ENCODE results near the gene RNF169. TPM values are rescaled to one million over a fixed set of nuclear protein-coding genes. Genes with fewer than 3 reads are reported as not detected.

The RNF169 gene
- total and polyA plus RNA-seq, 2 of the 13 experiments (the other 11 are each of a cell fraction or from before 2014, with no cell fraction given): 5.3 to 14.2 TPM

- TF ChIP-seq TEAD3 (CRISPR knock-in tag; optimal IDR thresholded peaks at IDR 0.05; ENCODE audit: borderline replicate concordance): peak; percentile 30
- no peak for TF ChIP-seq FOXA1 (IDR thresholded peaks at IDR 0.05)
- peak; percentile 90 for TF ChIP-seq FOXA1 (CRISPR knock-in tag; IDR thresholded peaks at IDR 0.05)
- no peak for TF ChIP-seq ZNF10 (CRISPR knock-in tag; IDR thresholded peaks at IDR 0.05; ENCODE audit: borderline replicate concordance, low read depth)
- TF ChIP-seq IRF2 (CRISPR knock-in tag; IDR thresholded peaks at IDR 0.05): peak; percentile 52; the same call in 1 of the 2 replicates
- peak; percentile 85 for TF ChIP-seq FOXA3 (CRISPR knock-in tag; IDR thresholded peaks at IDR 0.05)
- no peak for TF ChIP-seq ZNF577 (CRISPR knock-in tag; IDR thresholded peaks at IDR 0.05; ENCODE audit: borderline replicate concordance, low read depth)
- TF ChIP-seq ZNF275 (CRISPR knock-in tag; IDR thresholded peaks at IDR 0.05; ENCODE audit: borderline replicate concordance): no peak
- no peak for TF ChIP-seq NR0B2 (CRISPR knock-in tag; IDR thresholded peaks at IDR 0.05)
- peak; percentile 82; the same call in 1 of the 2 replicates for TF ChIP-seq FOXJ3 (CRISPR knock-in tag; IDR thresholded peaks at IDR 0.05; ENCODE audit: borderline replicate concordance)
- TF ChIP-seq ATF7 (IDR thresholded peaks at IDR 0.05): no peak
- TF ChIP-seq ATF7 (CRISPR knock-in tag; IDR thresholded peaks at IDR 0.05): no peak
- no peak for TF ChIP-seq ZNF317 (CRISPR knock-in tag; IDR thresholded peaks at IDR 0.05)
- no peak for TF ChIP-seq HES4 (CRISPR knock-in tag; IDR thresholded peaks at IDR 0.05; ENCODE audit: borderline replicate concordance)
- no peak for TF ChIP-seq MXD4 (CRISPR knock-in tag; IDR thresholded peaks at IDR 0.05)
- TF ChIP-seq NRL (CRISPR knock-in tag; IDR thresholded peaks at IDR 0.05; ENCODE audit: borderline replicate concordance): no peak
- no peak for TF ChIP-seq ZNF891 (CRISPR knock-in tag; IDR thresholded peaks at IDR 0.05)
- peak; percentile 80; the same call in 1 of the 2 replicates for TF ChIP-seq CEBPB (IDR thresholded peaks at IDR 0.05; ENCODE audit: borderline replicate concordance, low read depth, low read length)
- peak; percentile 21; the same call in 1 of the 2 replicates for TF ChIP-seq FOSL2 (CRISPR knock-in tag; IDR thresholded peaks at IDR 0.05)
- TF ChIP-seq ZNF768 (CRISPR knock-in tag; IDR thresholded peaks at IDR 0.05): no peak
- no peak for TF ChIP-seq MEIS1 (CRISPR knock-in tag; IDR thresholded peaks at IDR 0.05; ENCODE audit: borderline replicate concordance)
- TF ChIP-seq REST (IDR thresholded peaks at IDR 0.05; ENCODE audit: borderline replicate concordance in 1 of 2, low read depth in 1 of 2, low read length in 2 of 2): no peak
- 0 out of 2 replicates have a peak, but pooled peaks have one; percentile 38 for TF ChIP-seq ZNF850 (CRISPR knock-in tag; conservative IDR thresholded peaks at IDR 0.05)
- TF ChIP-seq THAP11 (CRISPR knock-in tag; IDR thresholded peaks at IDR 0.05): 0 out of 2 replicates have a peak, but pooled peaks have one; percentile 39
- TF ChIP-seq EZH2 (conservative IDR thresholded peaks at IDR 0.05; ENCODE audit: low read depth, low read length): no peak
- TF ChIP-seq RAD21 (CRISPR knock-in tag; IDR thresholded peaks at IDR 0.05): peak; percentile 85
- TF ChIP-seq MAFF (IDR thresholded peaks at IDR 0.05; ENCODE audit: low read depth, low read length): no peak
These were observed 8.9 kb upstream of the RNF169 start (continued) for GRCh38 chr11:74739546-74740270.

Data from HepG2 (cell line).